HG02884 (cell line): ENCODE data around the gene SMYD2.

Source experiments
- ATAC-seq: cut with Tn5 transposase; IDR thresholded peaks from one replicate; pipeline ENCODE4 v1.9.1; 2021; ENCODE audit warnings: mild to moderate bottlenecking, moderate library complexity; ENCODE audit not compliant: unreplicated experiment

The SMYD2 gene

DNA sequence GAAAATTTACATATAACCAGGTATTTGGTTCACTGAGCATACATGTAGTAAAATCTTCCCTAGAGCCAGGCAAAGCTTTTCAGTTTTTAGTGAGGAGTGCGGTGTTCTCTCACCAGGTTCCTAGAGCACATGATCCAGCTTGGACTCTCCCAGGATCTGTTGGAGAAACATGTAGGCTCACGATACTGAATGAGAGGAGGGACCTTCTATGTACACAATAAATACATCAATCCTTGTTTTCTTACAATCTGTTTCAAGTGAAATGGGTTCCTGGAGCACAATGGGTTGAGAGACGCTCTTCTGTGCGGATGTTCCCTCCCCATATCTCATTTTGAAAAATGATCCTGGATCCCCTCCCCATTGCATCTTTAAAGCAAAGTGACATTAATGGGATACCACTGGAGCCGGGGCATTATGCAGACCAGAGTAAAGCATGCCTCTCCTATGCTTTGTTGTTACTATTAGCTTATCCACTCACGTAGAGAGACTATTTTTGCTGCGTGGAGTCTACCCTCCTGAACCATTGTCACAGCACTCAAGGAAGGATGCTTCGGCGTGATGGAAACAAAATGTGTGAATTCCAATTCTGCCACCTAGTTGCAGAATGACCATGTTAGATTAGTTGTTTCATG is 19.3 kb downstream of the SMYD2 start:
- no peak for ATAC-seq

GRCh38 chr1:214301526-214301925 is 20.6 kb downstream of the SMYD2 start:
- ATAC-seq, result no peak

DNA sequence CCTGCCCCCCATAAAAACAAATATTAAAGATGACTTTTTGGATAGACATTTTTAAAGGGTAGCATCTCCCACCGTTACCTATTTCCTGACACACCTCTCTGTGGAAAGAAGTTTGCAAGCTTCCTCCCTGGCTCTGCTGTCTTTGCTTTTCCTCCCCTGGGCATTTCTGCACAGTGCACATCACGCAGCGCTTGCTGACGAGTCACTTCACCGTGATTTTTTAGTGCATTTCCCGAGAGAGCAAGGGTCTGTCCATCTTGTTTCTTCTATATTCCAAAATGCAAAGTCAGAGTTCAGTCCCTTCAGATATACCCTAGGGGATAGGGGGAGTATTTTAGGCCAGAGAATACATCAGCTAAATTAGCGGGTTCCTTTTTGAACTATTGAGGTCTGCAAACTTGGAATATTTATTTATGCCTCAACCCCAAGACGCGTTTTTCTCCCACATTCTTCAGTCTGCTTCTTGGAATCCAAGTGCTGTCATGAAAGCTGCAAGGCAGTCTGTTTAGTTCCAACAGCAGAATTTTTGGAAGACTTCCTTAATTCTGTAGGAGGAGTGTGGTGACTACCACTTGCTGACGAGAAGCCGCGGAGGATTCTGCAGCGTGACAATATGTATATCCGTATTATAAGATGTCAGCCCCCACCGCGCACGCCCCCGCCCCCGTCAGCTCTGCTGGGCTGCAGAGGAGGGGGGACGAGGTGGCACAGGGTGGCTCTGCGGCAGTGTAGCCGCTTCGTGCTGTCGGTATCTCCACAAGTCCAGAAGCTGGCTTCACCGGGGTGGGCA is 22.4 kb downstream of the SMYD2 start:
- no peak for ATAC-seq

GRCh38 chr1:214305164-214305751 is 24.3 kb downstream of the SMYD2 start:
- no peak for ATAC-seq

DNA sequence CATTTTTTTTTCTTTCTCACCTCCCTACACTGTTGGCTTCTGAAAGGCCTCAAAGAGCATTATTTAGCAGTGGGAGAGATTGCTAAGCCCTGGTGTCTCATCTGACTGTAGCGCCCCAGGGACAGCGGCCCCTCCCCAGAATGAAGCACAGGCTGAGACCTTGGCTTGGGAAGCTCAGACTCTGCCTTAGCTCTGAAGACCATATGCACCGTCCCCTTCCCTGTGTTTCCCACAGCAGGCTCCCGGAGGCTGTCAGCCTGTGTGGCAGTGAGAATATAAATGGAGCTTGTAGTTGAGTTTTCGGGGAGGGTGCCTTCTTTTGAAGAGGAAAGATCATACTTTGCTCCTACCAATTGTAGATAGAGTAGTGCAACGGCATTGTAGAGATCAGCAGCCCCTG is 25.3 kb downstream of the SMYD2 start:
- ATAC-seq, result no peak

- peak; percentile 72 for ATAC-seq
These were observed 29.1 kb downstream of the SMYD2 start for GRCh38 chr1:214310010-214310409.

- no peak for ATAC-seq
These were observed 30.1 kb downstream of the SMYD2 start for GRCh38 chr1:214310777-214311690.

DNA sequence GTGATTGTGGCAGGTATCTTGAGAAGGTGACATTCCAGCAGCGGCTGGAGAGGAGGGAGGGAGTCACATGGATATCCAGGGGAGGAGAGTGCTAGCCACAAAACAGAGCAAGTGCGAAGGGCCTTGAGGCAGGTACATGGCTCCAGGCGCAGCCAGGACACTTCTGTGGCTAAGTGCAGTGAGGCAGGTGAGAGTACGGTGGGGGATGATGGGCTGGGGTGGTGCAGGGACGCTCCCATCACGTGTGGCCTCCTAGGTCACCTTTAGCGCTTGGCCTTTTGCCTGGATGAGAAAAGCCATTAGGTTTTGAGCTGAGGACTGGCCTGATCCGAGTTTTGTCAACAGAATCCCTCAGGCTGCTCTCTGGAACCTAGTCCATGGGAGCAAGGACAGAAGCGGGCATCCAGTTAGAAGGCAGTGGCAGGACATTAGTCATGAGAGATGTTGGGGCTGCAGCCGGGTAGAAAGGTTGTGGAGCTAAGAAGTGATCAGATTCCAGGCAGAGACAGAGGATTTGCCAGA is 31.6 kb downstream of the SMYD2 start:
- no peak for ATAC-seq

DNA sequence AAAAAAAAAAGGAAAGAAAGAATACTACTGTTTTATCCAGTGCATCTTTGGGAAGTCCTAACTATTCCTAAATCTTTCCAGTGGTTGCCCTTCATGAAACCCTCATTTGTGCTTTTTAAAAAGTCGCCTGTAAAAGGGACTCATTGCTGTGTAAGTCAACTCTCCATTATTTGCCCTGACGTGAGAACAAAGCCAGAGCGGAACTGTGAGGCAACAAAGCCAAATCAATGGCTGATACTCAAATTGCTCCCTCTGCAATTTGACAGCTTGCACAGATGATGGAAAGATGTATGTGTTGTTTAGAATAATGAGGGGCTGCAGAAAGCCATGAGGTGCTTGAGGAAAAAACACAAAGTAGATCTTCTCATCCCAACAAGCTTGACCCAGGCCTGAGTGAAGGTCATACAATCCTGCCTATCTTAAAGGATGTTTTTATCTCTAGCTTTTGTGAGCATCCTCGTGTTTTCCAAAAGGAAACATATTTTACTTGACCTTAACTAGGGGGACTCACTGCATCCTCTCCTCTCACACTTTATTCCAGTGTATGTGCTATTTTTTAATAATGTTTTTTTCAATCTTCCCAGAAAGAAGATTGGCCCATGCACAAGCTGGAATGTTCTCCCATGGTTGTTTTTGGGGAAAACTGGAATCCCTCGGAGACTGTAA is 33.4 kb downstream of the SMYD2 start:
- ATAC-seq, result no peak

DNA sequence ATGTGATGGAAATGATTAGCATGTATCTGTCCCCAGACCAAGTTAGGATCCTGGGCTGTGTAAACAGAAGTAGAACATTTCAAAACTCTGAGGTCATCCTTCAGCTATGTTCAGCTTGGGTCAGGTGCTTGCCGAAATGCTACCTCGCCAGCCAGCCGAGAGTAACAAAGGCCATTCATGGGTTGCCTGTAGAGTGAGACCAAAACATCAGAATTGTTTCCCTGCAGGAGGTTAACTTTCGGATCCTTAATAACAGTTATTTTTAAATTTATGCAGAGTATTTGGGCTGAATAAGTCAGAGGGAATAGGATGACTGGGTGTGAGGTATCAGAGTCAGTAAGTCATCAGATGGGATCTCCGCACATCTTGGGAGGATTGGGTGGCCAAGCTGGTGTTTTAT is 35.6 kb downstream of the SMYD2 start:
- no peak for ATAC-seq

GRCh38 chr1:214317300-214317699 is 36.3 kb downstream of the SMYD2 start:
- ATAC-seq, result no peak

DNA sequence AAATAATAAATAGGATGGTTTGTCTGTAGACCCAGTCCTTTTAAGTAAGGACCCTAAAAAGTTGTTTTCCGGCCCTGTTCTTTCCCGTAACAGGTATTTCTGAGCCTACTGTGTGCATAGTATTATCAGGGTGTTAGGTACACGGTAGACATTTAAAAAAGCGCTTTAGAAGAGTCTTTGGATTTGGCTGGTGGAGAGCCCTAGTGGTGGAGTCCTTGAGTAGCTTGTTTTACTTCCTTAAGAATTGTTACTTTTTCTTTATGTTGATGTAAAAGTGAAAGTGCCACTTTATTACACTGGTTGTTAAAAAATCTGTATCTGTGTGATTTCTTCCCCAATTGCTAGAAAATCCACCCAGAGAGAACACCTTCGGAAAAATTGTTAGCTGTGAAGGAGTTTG is 36.8 kb downstream of the SMYD2 start:
- no peak for ATAC-seq

DNA sequence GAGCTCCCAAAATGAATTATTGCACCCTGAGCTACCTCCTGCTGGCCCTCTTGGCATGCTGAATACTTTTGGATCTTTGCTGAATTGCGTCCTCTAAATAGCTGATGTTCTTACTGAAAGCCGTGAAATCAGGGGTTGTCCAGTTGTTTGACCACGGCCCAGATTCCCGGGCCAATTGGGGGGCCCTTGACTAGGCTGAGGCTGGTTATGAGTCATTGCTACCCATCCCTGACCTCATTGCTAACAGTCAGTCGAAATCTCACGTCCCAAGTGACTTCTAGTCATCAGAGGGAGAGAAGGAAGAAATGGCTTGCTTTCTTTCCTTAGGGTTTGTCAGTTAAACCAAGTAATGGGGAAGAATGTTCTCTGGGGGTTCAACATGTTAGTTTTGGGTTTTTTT is 37.4 kb downstream of the SMYD2 start:
- ATAC-seq, result no peak

DNA sequence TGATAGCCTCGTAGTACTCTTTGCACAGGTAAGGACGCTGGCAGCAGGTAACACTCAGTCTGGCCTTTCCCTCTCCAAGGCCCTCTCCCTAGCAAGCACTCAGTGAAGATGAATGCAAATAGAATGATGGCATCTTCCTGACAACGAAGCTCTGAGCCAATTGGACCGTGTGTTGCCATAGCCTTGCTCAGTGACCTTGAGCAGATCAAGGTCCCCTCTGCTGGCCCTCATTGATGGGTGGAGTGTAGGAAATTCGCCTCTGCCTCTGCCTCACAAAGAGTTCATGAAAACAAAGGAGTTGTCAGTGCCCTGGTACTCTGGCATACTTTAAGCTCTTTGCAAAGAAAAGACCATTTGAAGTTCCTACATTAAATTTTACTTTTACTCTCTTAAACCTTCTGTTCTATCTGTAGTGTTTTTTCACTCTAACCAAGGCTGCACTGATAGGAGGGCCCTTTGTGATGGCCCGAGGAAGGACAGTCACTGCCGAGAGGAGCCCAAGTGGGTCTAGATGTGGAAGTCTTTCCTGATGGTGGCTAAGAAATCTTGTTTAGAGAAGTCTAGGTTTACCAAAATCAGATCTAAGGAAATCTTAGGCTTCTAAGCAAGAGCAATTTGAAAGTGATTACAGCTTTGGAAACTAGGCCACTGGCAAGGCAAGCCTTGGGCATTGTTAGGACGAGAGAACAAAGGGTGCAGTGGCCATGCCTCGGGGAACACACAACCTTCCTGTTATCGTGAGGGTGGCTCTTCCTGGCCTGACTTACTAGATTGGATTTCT is 38.2 kb downstream of the SMYD2 start:
- no peak for ATAC-seq

- ATAC-seq, result no peak
These were observed 39.0 kb downstream of the SMYD2 start for GRCh38 chr1:214319938-214320337.

DNA sequence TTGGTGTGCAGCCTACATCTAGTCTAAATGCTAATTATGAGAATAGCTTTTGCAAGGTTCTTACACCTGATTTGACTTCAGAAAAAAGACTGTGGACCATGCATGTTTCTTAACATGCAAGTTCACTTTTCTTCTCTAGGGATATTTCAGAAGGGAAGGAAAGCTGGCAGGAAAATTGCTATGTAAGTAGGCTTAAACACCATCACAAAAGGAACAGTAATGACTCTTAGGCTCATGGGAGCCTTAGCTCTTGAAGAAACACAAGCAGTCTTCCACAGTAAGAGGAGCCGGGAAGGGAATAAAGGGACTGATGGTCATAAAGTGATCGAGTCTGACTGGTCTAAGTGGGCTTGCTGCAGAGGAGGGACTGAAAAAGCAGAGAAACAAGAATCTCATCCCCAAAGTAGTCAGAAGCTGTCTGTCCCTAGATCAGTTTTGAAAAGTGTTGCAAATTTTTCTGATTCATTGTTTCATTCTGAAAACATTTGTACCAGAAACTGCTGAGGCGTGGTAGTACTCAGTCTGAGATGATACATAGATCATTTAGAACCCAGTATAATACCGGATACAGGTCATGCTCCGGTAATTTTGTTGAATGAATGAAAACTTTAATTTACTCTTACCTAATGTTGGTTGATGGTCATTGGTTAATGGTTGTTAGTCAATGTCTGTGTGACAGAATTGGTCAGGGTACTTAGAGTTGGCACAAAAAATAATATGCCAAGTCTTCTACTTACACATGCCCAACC is 40.9 kb downstream of the SMYD2 start:
- peak; percentile 61 for ATAC-seq

- ATAC-seq, result no peak
These were observed 44.2 kb downstream of the SMYD2 start for GRCh38 chr1:214324896-214325800.

DNA sequence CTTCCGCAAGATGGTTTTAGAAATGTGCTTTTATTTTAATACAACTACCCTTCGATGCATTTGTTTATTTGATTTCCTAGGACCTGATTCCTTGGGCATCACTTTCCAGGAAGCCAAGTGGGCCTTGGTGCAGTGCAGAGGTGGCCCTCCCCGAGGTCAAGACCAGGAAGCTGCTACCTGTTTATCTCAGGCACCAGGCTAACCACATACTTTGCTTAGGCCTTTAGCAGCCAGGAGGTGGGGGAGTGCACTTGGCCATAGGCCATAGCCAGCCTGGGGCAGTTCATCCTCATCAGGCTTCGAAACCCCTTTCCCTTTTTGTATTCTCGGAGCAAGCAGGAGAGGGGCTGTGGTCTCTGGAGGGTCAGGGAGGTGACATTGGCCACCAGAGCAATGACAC is 45.4 kb downstream of the SMYD2 start:
- ATAC-seq, result no peak
